SIG-M5 (cell line): Measurements from ENCODE around the gene PSMA6.
A peak's percentile ranks its signal among the peaks of the same experiment; 100 is the strongest.
"Not testable (repeated sequence)": the region's sequence is repeated elsewhere in the genome, so short reads cannot be mapped to it uniquely, and the experiment has no call there.

Experiments
- DNase-seq: peaks from one replicate; lab custom pipeline; 2025; lab: John Stamatoyannopoulos, UW

PSMA6 gene

GRCh38 chr14:35326375-35326774 lies 34.2 kb downstream of the PSMA6 start:
- no peak for DNase-seq

DNA sequence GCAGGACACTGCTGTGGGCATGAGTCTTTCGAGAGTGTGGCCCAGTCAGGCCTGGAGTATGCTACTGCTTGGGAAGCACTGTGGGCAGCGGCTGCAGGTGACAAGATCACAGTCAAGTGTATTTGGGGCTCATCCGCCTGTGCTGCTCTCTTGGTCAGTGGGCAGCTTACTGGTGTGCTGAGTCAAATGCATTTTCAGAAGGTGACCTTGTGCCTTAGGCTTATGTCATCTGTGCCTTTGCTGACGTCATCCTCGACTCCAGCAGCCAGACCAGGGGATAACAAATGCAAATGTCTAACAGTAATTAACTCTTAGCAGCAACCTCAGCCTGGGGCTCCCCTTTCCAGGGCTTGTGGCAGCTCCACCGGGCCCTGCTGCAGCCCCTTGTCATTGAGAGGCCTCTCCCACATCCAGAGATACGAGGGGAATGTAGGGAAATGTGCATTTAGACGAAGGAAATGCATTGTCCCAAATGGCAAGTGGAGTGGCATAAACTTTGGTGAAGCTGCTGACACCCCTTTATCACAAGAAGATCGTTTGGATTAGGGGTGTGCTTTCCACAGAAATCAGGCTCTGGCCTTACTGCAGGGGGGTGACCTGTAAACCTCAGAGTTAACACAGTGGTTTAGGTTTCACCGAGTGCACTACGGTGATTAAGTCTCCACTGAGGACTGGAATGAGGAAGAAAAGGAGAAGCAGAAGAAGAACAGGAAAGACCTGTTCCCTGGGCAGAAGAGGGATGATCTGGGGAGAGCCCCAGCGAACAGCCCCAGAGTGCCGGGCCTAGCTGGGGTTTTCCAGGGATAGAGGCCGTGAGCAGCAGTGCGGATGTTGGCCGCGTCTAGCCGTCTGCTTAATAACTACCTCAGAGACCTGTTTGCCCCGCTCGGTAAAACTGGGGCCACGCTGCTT lies 39.7 kb downstream of the PSMA6 start:
- no peak for DNase-seq

DNA sequence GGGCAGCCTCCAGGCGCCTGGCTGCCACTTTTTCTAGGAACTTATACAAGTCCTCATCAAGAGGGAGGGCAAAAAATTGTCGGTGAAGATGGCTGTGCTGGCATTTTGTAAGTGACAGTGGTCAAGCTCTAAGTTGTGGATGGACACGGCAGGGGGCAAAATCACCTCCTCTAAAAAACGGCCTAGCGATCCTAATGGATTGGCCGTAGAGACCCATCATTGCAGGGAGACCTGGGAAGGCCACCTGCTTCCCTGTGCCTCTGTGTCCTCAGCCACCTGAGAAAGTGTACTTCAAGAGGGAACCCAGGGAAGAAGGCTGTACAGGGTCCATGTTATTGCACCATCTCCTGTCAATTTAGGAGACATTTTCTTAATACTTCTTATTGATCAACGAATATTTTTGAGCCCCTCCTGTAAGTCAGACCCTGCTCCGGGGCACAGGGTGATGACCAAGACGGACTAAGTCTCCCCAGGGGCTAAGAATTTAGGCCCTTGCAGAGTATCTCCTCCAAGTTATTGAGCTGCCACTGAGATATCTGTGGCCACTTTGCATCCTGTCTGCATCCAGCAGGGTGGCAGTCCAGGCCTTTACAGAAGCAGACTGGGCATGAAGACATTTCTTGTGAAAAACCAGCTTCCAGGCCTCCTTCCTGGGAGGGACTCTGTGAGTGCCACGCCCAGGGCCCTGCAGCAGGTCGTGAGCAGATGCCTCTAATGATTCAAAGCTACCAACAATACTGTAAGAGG lies 40.5 kb downstream of the PSMA6 start:
- no peak for DNase-seq

GRCh38 chr14:35333264-35333730 lies 41.1 kb downstream of the PSMA6 start:
- no peak for DNase-seq

- no peak for DNase-seq
Observed at GRCh38 chr14:35333797-35334743, 41.9 kb downstream of the PSMA6 start.

GRCh38 chr14:35335388-35336092 lies 43.4 kb downstream of the PSMA6 start:
- DNase-seq: no peak

DNA sequence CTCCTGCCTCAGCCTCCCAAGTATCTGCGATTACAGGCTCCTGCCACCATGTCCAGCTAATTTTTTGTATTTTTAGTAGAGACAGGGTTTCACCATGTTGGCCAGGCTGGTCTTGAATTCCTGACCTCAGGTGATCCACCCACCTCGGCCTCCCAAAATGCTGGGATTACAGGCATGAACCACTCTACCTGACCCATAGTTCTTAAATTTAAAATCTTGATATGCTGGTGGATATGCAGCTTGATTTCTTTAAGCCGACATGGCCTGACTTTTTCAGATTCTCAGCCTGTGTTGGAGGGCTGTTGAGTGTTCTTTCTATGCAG lies 44.0 kb downstream of the PSMA6 start:
- not testable (repeated sequence) for DNase-seq

DNA sequence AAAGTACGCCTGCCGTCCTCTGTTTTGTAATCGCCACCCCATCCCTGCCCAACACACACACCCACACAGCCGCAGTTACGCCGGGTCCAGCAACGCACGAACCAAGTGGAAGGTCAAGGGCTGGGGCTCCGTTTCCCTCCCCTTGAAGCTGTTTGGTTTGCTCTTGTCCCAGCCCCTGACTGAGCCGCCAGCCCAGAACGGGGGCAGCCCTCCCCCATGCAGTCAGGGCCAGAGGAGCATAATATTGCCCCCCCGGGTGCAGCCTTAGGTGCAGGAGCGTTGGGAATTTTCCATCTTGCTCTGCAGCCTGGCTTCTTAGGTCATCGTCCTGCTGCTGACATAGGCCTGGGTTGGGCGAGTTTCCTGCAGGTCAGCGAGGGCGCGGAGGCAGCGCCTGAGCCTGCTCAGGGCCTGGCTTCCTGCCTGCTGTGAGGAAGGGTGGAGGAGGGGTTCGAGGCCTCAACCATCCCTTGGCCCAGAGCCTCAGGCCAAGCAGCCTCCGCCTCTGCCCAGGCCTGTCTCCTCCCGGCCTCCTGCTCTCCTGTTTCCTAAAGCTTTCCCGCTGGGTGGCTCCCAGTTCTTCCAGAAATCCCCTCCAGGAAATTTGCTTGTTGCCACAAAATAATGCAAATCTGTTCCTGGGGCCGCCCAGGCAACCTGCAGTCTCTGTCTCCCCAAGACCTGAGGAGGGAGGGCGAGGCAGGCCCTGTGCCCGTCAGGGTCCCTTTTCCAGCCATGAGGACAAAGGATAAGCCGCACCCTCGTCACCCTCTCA lies 44.5 kb downstream of the PSMA6 start:
- no peak for DNase-seq

DNA sequence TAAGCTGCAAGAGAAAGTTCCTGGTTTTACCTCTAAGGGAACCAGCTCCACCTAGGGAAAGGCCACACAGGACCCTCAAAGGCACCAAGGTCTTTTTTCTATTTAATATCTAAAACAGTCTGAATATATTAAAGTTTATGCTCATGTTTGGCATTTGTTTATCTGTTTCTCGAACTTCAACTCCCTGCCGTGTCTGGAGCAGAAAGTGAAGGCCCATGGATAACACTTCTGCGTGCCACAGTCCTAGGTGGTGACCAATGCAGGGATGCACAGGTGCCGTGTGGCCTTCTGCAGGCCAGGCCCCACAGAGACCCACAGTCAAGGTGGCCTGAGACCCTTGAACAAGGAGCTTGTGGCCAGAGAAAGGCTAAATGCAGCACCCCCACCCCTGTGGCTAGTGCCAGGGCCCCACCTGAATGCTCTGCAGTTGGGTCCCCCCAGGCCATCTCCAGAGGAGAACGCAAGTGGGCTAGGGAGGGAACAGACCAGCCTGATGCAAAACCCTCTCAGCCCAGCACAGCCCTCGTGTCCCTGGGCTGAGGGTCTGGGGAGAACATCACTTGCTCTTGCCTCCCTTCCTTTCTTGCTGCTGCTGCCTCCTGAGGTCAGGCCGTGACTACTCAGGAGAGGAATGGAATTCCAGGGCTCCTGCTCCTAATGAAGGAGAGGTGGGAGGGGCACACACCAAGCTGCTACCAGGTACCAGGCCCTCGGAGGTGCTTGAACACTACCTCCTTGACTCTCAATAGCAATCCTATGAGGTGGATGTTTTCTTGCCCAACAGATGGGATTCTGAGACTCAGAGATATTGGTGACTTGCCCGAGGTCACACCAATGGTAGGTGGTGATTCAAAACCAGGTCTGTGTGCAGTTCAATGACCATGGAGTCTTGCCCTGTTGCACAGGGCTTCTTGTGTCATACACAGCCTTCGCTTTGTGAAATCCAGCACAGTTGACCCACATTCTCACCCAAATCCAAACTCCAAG lies 45.4 kb downstream of the PSMA6 start:
- no peak for DNase-seq

- no peak for DNase-seq
Observed at GRCh38 chr14:35338731-35339405, 46.7 kb downstream of the PSMA6 start.

GRCh38 chr14:35339761-35340406 lies 47.7 kb downstream of the PSMA6 start:
- DNase-seq: peak; percentile 10

DNA sequence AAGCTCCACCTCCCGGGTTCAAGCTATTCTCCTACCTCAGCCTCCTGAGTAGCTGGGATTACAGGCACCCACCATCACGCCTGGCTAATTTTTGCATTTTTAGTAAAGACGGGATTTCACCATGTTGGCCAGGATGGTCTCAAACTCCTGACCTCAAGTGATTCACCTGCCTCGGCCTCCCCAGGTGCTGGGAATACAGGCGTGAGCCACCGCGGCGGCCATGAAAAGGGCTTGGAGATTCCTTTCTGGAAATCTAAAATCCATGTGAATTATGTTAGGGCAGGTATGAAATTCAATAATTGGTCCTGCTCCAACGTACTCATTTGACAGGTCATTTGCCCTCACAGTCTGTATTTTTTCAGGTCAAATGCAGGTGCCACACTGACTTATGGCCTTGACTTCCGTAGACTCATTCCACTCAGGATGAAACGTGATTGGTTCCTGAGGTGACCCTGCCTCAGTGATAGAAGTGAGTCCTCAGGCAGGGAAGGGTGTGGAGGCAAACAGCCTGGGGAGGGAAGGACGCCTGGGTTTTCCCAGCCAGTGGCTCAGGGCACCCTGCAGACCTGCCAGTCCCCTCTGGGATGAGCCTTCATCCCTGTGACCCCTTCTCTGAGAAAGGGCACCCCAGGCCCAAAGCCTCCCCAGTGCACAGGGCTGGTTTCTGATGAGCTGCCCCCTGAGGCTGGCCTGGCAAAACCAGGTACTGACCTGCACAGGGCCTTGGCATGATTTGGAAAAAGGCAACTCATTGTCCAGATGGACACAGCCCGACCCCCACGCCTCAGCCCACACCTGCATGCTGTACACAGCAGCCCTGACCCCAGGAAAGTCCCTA lies 48.7 kb downstream of the PSMA6 start:
- DNase-seq: no peak

DNA sequence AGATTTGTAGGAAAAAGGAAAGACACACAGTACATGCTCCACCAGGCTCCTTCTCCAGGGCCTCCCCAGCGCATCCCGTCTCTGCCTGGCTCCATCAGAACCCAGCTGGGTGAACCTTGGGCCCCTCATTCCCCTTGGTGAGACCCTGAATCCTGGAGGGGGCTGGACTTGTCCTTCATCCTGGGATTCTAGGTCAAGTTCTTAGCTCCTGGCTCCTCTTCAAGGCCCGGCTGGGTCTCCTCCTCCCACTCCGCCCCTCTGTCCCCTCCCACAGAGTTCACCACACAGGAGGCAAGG lies 49.2 kb downstream of the PSMA6 start:
- no peak for DNase-seq

GRCh38 chr14:35341751-35342488 lies 49.7 kb downstream of the PSMA6 start:
- DNase-seq: no peak

- DNase-seq: no peak
Observed at GRCh38 chr14:35342489-35343010, 50.4 kb downstream of the PSMA6 start.

GRCh38 chr14:35343702-35344101 lies 51.5 kb downstream of the PSMA6 start:
- no peak for DNase-seq
